Vagina (tissue), 2 donors: ENCODE measurements around the gene LNX2.

ENCODE experiments used
- POLR2A ChIP-seq, 2 donors: fragments of 450-650 bp; IDR thresholded peaks; one replicate each; pipeline ENCODE4 v1.6.1; 2017; ENCODE audit warnings: antibody characterized with exemption in 2 of 2, mild to moderate bottlenecking in 2 of 2, moderate library complexity in 2 of 2
- POLR2AphosphoS5 ChIP-seq, 2 donors: sonication (generic); formaldehyde crosslinking; IDR thresholded peaks; one replicate each; pipeline ENCODE4 v1.9.0; 2017; ENCODE audit warnings: antibody characterized with exemption in 2 of 2, mild to moderate bottlenecking in 2 of 2, low read depth in 1 of 2; ENCODE audit not compliant: insufficient read depth in 1 of 2
- TF ChIP-seq, protein P1 (sequence below), 3 experiments: fragments of 450-650 bp in 2 of 3; fragments of 200-600 bp in 1 of 3; sonication (generic) in 1 of 3; IDR thresholded peaks; one replicate each; pipeline ENCODE4 v1.5.1; 2017 to 2019; ENCODE audit warnings: antibody characterized with exemption in 3 of 3, mild to moderate bottlenecking in 2 of 3, moderate library complexity in 2 of 3

DNA sequence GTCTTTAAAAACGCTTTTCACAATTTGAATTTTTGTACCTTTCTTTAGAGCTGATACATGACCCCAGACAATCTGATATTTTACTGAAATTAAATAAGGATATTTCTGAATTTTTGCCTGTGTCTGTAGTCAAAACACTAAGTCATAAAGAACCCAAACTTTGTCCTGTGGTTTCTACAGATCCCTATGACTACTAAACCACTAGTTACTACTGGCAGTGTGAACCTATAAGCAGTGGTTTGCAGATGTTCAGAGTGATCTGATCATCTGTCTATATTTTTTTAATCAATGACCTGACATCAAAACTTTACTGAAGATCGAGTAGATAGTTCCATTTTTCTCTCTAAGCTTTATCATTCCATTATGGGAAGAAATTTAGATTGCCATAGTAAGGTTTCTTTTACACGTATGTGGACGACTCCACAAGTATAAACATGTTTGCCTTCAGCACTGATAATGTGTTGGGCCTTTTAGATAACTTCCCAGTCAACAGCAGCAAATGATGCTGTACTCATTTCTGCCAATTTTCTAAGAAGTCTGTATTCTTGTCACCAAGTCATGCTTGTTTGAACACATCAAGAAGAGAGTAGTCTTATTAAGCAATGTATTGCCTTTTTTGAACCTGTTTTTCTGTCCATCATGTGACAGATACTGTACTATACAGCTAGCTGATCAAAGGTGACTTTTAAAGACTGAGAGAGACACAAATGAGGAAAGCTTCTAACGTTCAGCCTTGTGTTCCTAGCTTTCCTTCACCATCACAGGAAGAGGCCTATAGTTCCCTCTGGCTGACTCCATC, 23.2 kb upstream of the LNX2 start:
- TF ChIP-seq, protein P1, sequence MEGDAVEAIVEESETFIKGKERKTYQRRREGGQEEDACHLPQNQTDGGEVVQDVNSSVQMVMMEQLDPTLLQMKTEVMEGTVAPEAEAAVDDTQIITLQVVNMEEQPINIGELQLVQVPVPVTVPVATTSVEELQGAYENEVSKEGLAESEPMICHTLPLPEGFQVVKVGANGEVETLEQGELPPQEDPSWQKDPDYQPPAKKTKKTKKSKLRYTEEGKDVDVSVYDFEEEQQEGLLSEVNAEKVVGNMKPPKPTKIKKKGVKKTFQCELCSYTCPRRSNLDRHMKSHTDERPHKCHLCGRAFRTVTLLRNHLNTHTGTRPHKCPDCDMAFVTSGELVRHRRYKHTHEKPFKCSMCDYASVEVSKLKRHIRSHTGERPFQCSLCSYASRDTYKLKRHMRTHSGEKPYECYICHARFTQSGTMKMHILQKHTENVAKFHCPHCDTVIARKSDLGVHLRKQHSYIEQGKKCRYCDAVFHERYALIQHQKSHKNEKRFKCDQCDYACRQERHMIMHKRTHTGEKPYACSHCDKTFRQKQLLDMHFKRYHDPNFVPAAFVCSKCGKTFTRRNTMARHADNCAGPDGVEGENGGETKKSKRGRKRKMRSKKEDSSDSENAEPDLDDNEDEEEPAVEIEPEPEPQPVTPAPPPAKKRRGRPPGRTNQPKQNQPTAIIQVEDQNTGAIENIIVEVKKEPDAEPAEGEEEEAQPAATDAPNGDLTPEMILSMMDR (IDR thresholded peaks at IDR 0.05), result no peak
- TF ChIP-seq POLR2A (IDR thresholded peaks at IDR 0.05), result no peak
- TF ChIP-seq POLR2AphosphoS5 (IDR thresholded peaks at IDR 0.05; ENCODE audit: insufficient read depth in 1 of 2, low read depth in 1 of 2), result no peak
